Nephron (organoid): ENCODE measurements around the gene PIK3C3.

ENCODE experiments used
- H3K27ac Mint-ChIP-seq, 3 experiments: 2 replicates each; pipeline ENCODE4 v1.8.0; 2020; ENCODE audit warnings: mixed read lengths in 3 of 3, mild to moderate bottlenecking in 2 of 3, moderate library complexity in 1 of 3
- H3K27me3 Mint-ChIP-seq: 2 replicates; pipeline ENCODE4 v1.8.0; 2021; ENCODE audit warnings: low read depth, mild to moderate bottlenecking, moderate library complexity, mixed read lengths
- H3K36me3 Mint-ChIP-seq: 2 replicates; pipeline ENCODE4 v1.8.0; 2020; ENCODE audit warnings: low read depth, mixed read lengths
- H3K4me1 Mint-ChIP-seq: 2 replicates; pipeline ENCODE4 v1.8.0; 2020; ENCODE audit warnings: mixed read lengths
- H3K4me3 Mint-ChIP-seq, 3 experiments: 2 replicates each; pipeline ENCODE4 v1.8.0; 2020; ENCODE audit warnings: mild to moderate bottlenecking in 3 of 3, mixed read lengths in 3 of 3, moderate library complexity in 2 of 3
- H3K9me3 Mint-ChIP-seq: 2 replicates; pipeline ENCODE4 v1.8.0; 2020; ENCODE audit warnings: mixed read lengths
- TF ChIP-seq, protein P1 (sequence below), 3 experiments: fragments of 200-600 bp; sonication (generic); IDR thresholded peaks; one replicate each; pipeline ENCODE4 v1.5.0; 2021; ENCODE audit warnings: antibody characterized with exemption in 3 of 3; ENCODE audit not compliant: unreplicated experiment in 3 of 3

Gene PIK3C3

DNA sequence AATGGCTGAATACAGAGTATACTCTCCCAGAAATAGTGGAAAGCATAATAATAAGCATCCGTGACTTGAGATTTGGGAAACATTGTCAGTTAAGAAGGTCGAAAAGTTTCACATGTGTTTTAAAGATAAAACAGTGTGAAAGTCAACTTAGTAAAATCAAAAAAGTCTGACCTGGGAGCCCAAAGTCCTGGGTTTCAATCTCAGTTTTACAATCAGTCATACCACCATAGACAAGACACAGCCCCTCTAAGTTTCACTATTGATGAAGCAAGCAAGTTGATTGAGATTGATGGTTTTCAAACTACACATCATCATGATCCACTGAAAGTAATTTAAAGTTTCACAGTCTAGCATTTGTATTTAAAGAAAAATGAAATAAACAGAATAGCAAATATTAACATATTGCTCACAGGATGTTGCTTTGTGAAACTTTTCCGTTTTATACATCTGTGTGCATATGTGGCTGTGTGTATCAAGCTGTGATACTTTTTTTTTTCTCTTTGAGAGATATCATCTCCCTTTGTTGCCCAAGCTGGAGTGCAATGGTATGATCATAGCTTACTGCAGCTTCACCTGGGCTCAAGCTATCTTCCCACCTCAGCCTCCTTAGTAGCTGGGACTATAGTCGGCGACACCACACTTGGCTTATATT is 71.1 kb downstream of the PIK3C3 start:
- Mint-ChIP-seq H3K4me3 (no peak overlapping the region), H3K27me3 (no peaks in the 10 kb centered on the region), H3K27ac (no peak overlapping the region), H3K9me3 (no peaks in the 10 kb centered on the region), H3K4me1 (no peaks in the 10 kb centered on the region), H3K36me3 (peaks cover 34% of the 10 kb centered on the region)
- TF ChIP-seq, protein P1, sequence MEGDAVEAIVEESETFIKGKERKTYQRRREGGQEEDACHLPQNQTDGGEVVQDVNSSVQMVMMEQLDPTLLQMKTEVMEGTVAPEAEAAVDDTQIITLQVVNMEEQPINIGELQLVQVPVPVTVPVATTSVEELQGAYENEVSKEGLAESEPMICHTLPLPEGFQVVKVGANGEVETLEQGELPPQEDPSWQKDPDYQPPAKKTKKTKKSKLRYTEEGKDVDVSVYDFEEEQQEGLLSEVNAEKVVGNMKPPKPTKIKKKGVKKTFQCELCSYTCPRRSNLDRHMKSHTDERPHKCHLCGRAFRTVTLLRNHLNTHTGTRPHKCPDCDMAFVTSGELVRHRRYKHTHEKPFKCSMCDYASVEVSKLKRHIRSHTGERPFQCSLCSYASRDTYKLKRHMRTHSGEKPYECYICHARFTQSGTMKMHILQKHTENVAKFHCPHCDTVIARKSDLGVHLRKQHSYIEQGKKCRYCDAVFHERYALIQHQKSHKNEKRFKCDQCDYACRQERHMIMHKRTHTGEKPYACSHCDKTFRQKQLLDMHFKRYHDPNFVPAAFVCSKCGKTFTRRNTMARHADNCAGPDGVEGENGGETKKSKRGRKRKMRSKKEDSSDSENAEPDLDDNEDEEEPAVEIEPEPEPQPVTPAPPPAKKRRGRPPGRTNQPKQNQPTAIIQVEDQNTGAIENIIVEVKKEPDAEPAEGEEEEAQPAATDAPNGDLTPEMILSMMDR (IDR thresholded peaks at IDR 0.05; ENCODE audit: unreplicated experiment in 3 of 3), result no peak

DNA sequence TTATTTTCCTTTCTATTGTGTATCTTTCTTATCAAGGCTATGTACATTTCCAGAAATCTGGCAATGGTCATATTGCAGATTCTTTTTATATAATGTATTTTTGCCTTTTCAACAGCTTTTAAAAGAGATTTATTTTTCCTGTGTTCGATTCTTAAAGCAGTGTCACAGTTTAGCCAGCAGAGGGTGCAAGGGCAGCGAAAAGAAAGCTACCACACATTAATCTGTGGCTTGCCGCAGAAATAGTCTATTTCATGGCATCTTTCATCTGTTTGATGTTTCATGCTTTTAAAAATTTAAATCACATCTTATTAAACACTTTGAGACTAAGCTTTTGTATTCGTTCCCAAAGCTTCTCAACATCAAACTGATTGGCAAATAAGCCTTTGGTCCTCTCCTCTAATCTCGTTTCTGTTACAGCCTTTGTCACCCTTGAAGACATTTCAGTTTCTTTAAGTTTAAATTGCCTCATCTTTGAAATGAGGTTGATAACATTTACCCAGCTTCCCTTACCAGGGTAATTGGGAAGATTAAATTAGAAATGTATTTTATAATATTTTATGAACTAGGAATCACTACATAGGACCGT is 73.3 kb downstream of the PIK3C3 start:
- Mint-ChIP-seq H3K27me3 (no peaks in the 10 kb centered on the region), H3K9me3 (no peaks in the 10 kb centered on the region), H3K4me1 (no peaks in the 10 kb centered on the region), H3K4me3 (no peak overlapping the region), H3K27ac (no peak overlapping the region), H3K36me3 (peaks cover 41% of the 10 kb centered on the region)
- TF ChIP-seq, protein P1 (IDR thresholded peaks at IDR 0.05; ENCODE audit: unreplicated experiment in 3 of 3), result peak; percentile 76 to 82 (median 82)

DNA sequence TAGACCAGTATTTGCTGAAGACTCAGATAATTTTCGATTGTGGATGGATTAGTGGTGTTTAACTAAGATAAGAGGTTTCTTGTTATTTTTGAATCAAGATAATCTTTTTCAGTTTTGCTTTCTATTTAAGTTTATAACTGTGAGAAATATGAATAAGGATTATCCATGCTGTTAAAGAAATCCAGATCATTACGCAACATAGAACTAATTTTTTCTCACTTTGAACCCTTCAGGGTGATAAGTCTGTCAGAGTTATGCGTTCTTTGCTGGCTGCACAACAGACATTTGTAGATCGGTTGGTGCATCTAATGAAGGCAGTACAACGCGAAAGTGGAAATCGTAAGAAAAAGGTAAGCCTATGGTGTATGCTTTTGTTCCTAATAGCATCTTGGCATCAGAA is 74.1 kb downstream of the PIK3C3 start:
- peaks cover 44% of the 10 kb centered on the region for H3K36me3 Mint-ChIP-seq
- no peaks in the 10 kb centered on the region for H3K4me1 Mint-ChIP-seq
- no peaks in the 10 kb centered on the region for H3K27me3 Mint-ChIP-seq
- no peaks in the 10 kb centered on the region for H3K9me3 Mint-ChIP-seq
- no peak overlapping the region for H3K27ac Mint-ChIP-seq
- no peak overlapping the region for H3K4me3 Mint-ChIP-seq
- TF ChIP-seq, protein P1 (IDR thresholded peaks at IDR 0.05; ENCODE audit: unreplicated experiment in 3 of 3), result no peak

DNA sequence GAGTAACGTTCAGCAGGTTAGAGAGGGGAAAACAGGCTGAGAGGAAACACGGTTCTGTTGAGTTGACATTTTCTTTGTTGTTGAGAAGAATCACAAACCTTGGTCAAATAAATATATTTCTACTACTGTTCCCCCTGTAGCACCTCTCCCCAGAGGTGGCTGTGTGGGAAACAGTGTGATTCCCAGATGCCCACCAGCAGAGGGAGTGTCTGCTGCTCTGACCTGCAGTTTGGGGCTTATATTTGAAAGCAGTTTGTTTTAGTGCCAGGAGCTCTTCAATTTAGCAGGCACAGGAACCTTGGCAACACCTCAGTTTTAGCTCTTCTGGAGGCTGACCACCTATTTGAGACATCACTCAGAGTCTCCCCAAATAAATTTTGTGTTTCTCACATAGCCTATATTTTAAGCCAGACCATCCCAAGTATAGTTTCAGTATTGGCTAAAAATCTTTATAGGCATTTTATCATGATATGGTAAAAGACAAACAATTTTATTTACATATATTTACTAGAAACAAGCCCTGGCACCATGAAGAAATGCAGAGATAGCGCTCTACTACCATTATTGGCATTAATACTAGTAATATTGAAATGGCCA is 75.7 kb downstream of the PIK3C3 start:
- H3K9me3 Mint-ChIP-seq, result no peaks in the 10 kb centered on the region
- TF ChIP-seq, protein P1 (IDR thresholded peaks at IDR 0.05; ENCODE audit: unreplicated experiment in 3 of 3), result peak; percentile 44 to 48 (median 48)
- no peaks in the 10 kb centered on the region for H3K4me1 Mint-ChIP-seq
- no peaks in the 10 kb centered on the region for H3K27me3 Mint-ChIP-seq
- H3K36me3 Mint-ChIP-seq, result peaks cover 49% of the 10 kb centered on the region
- no peak overlapping the region for H3K27ac Mint-ChIP-seq
- H3K4me3 Mint-ChIP-seq, result no peak overlapping the region

DNA sequence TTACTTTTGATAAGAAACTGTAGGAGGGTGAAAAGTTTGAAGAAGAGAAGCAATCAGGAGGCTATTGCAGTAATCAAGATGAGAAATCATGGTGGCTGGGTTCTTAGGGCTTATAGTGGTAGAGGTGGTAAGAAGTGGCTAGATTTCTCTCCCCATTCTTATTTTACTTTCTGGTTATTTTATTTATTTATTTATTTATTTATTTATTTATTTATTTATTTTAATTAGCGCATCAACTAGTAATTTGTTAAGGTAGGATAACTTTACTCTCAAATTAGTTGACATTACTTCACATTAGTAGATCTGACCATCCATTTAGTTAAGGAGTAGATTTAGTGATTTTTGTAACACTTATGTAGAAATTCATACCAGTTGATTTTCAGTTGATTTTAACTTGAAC is 77.4 kb downstream of the PIK3C3 start:
- Mint-ChIP-seq H3K4me1 (no peaks in the 10 kb centered on the region), H3K27ac (no peak overlapping the region), H3K27me3 (no peaks in the 10 kb centered on the region), H3K9me3 (no peaks in the 10 kb centered on the region), H3K4me3 (no peak overlapping the region), H3K36me3 (peaks cover 58% of the 10 kb centered on the region)
- TF ChIP-seq, protein P1 (IDR thresholded peaks at IDR 0.05; ENCODE audit: unreplicated experiment in 3 of 3), result no peak
